TTC549 (cell line): ENCODE measurements around the gene LRTM2.

Source experiments
- FAIRE-seq: peaks from 2 replicates; lab custom pipeline; 2012; peaks lifted over from hg19 to GRCh38; lab: Jason Lieb, UNC

Gene LRTM2

DNA sequence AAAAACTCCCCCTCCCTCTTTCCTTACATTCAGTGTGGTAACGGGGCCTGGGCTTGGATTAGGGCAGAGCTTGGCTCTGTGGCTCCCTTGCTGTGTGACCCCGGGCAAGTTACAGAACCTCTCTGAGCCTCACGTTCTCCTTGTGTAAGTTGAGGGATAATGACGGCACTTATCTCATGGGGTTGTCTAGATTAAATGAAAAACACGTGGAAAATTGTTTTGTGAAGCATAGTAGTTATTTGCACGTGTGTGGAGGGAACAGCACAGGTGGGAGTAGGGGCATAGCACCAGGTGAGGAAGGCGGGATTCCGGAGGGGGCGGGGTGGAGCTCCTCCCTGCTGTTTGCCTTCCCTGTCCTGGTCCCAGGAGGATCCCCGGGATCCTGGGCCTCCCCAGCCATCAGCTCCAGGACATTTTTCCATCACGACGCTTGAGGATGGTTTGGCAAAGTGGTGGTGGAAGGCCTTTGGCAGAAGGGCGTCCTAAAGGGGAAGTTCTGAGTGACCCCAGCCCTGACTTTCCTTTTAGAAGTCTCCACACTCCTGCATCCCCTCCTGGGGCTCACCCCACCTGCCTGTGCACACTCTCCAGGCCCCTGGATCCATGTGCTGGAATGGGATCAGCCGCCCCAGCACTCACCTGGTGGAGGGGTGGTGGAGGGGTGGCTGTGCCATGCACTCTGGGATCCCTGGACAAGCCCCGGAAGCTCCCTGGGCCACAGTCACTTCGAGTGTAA is 22.7 kb downstream of the LRTM2 start:
- FAIRE-seq, result no peak

DNA sequence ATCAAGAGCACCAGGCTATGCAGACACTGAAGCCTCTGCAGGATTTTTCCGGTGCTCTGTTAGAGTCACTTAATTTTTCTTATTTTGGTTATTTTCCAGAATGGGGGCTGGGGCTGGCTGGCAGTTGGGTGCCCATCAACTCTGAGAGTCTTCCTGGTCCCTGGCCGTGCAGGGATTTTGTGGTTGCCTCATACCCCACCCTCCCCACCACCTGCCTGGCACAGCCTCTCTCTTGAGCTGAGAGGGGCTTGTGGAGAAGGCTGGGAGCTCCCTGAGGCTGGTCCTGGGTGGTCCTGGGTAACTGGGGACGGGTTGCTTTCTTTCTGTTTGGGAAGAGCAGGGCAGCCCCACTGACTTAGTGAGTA is 23.3 kb downstream of the LRTM2 start:
- FAIRE-seq, result no peak

DNA sequence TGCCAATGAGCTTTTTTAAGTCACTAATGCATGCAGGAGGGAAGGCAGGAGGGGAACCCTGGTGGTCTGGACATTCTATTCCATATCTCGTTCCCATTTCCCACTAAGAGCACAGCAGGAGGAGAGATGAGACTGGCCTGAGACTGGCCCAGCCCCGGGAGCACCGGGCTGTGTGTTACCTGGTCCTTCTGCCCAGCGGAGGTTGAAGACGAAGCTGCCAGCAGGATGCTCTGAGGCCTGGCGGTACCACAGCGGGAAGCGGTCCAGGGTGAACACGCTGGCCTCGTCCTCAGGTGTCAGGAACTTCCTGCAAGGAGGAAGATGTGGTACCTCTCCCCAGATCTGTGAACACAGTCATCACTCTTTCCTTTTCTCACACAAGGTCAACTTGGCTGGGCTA is 23.9 kb downstream of the LRTM2 start:
- FAIRE-seq, result no peak

DNA sequence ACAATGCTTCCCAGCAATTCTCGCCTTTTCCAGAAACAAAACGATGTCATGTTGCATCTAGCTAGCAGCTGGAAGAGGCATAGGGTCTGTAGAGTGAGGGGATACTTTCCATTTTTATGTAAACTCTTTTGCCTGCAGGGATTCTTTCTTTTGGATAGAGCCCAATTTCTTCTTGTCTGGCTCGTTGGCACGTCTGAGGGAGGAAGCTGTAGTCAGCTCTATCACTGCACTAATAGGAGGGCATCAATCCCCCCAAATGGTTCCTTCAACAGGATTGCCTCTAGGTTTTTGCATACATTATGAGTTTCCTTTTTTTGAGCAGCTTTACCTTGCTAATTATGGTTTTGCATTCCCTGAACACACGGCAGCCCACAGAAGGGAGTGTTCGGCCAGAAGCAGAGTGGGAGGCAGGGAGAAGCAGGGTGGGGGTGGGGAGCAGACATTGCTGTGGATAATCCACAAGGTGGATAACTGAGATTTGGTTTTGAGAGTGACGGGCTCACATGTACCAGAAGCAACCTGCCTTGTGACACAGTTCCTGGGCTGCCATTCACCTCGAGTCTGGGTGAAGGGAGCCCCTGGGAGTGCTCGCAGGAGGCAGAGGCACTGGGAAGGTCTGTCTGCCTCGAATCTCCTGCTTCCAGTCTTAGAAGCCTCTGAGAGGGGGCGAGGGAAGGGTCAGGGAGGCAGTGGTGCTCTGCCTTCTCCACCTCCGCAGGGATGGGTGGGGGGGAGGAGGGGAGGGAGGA is 24.5 kb downstream of the LRTM2 start:
- FAIRE-seq, result no peak

DNA sequence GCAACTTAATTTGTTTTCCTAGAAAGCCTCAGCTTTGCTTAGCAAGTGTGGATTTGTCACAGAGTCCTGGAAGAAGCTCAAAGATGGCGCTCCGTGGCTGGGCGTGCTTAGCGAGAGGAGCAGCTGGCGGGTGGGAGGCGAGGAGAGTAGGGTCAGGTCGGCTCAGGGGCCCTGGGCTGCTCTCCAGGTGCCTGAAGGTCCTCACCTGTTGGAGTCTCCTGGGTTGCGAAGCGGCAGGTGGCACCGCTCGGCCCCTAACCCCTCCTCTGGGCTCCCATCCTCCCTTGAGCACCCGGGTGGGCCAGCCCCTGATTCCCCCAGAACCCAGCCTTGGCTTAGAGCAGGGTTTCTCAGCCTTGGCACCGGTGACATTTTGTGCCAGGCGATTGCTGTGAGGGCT is 25.1 kb downstream of the LRTM2 start:
- no peak for FAIRE-seq

DNA sequence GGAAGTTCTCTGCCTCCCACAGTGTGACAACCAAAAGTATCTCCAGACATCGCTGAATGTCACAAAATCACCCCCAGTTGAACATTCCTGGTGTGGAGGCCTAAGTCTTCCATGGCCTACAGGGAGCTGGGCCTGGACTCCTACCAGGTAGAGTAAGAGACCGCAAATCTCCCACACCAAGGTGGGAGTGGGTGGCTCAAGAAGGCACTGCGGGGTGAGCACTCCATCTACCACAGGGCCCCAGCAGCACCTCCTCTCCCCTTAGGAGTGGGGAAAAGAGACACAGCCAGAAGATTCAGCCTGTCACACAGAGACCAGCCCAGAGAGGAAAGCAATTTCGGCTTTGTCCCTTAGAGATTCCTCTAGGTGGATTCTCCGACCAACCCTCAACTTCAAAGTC is 25.5 kb downstream of the LRTM2 start:
- FAIRE-seq, result no peak

DNA sequence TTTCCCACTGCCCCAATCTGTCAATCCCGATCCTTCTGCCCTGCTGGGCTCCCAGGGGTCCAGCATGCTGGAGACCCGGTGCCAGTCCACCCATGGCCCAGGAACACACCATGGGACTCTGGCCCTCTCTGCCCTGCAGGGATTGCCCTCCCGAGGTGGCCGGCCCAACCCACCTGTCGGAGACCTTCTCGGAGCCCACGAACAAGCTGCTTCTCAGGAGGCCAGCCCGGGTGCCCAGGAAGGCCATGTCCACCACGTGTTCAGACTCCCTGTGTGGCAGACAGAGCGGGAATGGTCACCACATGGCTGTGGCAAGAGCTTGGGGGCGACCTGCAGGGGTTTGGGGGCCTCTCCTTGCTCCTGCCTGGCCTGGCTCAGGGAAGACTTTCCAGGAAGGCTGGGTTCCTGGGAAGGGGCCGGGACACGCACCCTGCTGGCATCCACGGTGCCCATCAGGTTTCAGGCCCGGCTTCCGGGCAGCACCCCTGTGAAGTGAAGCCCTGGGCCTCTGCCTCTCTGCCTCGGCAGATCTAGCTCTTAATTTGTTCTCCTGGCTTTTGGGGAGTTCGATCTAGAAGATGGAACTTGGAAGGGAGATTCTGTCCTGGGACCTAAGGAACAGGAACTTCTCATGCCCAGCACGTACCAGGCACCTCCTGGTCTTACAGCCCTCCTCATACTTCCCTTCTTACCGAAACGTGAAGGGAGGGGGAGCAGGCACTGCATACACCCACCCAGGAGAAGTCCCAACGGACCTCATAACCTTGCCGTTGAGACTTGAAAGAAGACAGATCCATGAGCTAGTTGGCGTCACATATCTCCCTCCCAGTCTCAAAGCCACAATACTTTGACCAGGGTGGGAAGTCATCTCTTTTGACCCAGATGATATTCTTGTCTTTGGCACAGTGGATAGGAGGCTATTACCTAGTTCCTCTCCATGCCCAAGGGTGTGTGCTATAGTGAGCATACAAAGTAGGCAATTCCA is 26.3 kb downstream of the LRTM2 start:
- FAIRE-seq, result no peak

DNA sequence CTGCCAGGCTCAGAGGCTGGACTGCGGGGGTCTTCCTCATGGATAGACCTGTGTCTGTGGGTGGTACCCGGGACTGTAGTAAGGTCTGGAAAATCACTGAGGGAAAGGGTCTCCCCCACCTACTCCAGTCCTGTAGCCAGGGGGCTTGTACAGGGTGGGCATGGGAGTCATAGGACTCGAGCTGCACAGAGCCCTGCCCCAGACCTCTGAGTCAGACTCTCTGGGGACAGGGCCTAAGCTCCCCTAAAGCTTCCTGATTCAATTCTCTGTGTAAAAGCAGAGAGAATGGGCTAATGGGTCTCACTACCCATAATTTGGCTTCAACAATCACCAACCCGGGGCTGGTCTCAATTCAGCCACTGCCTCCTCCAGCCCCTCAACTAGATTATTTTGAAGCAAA is 27.0 kb downstream of the LRTM2 start:
- FAIRE-seq, result no peak

DNA sequence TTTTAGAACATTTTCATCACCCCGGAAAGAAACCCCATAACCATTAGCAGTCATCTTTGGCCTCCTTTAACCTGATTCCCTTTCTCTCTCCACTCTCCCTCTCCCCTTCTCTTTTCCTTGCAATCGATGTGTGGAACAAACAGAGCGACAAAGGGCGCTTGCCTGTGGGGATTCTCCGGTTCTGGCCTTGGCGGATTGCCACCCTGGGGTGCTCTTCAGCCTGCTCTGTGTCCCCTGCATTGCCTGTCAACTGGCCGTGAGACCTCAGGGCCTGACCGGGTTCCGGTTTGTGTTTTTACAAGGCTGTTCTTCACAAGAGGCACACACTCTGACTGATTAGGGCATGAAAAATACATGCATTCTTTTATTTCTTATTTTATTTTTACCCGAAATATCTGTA is 27.8 kb downstream of the LRTM2 start:
- no peak for FAIRE-seq

DNA sequence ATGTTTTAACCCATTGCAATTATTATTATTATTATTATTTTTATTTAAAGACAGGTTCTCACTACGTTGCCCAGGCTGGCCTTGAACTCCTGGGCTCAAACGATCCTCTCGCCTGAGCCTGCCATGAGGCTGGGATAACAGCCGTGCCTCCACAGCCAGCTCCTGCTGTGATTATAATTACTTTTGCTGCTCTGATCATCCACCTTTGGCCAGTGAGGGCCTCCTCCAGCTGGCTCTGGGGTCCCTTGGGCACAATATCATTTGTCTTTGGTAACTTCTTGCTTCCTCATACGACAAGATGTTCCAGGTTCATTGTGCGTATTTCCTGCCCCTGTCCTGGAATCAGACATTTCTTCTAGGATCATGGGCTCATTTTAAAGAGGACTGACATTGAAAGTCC is 28.4 kb downstream of the LRTM2 start:
- no peak for FAIRE-seq

DNA sequence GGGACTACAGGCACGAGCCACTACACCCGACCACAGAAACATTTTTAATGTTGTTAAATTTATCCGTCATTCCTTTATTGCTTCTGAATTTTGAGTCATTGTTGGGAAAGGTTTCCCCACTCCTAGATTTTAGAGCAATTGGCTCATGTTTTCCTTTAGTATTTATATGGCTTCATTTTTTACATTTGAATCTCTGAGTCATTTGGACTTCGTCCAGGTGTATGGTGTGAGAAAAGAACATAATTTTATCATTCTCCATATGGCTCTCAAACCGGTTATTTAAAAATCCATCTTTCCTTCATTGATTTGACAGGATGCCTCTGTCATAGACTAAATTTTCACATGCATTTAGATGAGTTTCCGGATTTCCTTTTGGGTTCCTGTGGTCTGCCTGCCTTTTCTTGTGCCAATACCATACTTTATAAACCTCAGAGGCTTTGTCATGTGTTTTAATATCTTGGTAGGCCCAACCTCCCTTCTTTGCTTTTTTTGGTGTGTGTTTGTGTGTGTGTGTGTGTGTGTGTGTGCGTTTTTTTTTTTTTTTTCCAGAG is 30.9 kb downstream of the LRTM2 start:
- no peak for FAIRE-seq

DNA sequence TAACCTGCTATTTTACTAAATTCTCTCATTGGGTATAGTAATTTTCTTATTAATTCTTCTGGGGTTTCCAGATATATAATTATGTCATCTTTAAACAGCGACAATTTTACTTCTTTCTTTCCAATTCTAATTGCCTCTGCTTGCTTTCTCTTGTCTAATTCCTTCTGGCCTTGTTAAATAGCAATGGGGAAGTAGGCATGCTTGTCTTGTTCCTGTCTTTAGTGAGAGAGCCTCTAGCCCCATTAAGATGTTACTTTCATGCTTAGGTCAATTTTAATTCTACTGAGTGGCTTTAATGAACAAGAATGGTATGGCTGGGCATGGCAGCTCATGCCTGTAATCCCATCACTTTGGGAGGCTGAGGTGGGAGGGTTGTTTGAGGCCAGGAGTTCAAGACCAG is 31.7 kb downstream of the LRTM2 start:
- FAIRE-seq, result no peak

DNA sequence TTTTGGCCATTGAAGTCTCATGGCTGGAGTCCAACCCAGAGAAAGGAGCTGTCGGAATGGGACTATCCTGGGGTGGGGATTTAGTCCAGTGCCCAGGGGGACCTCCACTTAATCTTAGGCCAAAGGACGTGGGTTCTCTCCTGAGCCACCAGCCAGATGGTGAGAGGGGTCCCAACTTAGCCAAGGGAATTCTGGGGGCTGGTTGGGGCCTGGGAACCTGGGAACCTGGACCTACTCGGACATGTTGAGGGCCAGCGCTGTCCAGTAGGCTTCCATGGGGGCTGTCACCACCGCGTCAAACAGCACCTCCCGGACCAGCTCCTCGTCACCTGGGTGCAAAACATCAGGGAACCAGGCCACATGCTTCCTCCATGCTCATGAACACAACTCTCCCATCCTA is 33.4 kb downstream of the LRTM2 start:
- FAIRE-seq, result no peak

DNA sequence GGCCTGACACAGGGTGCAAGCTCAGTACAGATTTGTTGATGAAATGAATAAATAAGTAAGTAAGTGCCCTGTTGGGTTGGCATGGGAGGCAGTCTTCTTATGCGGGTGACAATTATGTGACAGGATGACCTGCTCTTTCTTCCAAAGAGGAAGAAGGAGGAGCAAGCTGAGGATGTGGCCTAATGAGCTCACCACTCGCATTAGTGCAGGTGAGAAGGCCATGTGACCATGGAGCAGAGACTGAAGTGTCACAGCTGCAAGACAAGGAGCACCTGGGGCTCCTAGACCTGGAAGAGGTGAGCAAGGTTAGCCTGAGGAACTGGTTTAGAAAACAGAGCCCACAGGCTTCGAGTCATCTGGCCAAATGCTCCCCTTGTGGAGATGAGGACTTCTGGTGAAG is 34.9 kb downstream of the LRTM2 start:
- no peak for FAIRE-seq

DNA sequence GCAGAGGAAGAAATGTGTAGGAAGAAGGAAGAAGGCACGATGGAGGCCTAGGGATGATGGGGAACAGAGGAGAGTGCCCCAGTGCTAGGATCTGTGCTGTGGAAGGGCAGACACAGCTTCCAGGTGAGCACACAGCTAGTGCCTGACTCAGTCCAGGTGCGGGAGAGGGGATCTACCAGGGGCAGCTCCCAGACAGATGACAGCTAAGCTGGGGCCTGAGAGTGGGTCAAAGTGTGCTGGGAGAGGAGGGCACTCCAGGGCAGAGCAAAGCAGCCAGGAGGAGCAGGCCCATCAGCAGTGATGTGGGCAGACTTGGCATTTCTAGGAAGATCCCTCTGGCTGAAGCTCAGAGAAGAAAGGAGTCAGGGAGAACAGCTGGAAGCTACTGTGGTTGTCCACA is 36.7 kb downstream of the LRTM2 start:
- no peak for FAIRE-seq

DNA sequence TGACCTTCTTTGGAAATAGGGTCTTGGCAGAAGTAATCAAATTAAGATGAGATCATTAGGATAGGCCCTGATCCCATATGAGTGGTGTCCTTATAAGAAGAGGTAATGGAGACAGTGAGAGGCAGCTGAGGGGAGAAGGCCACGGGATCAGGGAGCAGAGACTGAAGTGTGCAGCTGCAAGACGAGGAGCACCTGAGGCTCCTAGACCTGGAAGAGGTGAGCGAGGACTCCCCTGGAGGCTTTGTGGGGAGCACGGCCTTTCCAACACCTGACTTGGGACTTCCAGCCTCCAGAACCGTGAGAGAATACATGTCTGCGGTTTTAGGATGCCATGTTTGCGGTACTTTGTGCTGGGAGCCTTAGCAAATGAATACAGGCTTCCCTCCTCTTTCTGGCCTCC is 37.5 kb downstream of the LRTM2 start:
- no peak for FAIRE-seq

DNA sequence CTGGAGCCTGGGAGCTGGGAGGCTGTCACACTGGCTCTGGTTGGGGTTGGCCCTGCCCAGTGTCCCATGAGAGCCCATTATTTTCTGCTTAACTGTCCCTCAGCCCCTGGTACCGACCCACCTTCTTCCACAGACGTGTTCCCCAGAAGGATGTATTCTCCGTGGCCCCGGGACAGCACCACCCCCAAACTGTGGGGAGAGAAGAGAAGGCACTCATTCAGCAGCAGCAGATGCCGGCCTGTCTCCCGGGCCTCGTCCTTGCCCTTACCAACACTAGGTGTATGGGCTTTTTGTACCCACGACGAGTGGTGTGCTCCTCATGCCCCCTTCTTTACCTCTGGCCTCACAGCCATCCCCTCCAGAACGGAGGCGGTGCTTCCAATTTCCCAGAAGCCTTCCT is 38.1 kb downstream of the LRTM2 start:
- FAIRE-seq, result no peak

DNA sequence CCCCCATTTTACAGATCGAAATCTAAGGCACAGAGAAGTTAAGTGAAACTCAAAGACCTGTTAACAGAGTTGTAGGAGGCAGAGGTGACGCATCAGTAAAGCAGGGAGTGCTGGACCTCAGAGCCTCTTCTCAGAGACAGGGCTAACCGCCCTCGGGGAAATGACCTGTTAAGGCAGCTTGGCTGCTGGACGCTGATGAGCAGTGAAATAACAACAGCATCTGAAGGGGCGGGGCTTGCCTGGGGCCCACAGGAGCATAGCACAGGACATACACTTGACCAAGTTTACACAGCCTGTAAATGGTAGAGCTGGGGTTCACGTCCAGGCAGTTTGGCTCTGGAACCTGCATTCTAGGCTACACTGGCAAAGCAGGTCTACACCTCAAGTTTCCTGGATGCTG is 39.3 kb downstream of the LRTM2 start:
- FAIRE-seq, result no peak

DNA sequence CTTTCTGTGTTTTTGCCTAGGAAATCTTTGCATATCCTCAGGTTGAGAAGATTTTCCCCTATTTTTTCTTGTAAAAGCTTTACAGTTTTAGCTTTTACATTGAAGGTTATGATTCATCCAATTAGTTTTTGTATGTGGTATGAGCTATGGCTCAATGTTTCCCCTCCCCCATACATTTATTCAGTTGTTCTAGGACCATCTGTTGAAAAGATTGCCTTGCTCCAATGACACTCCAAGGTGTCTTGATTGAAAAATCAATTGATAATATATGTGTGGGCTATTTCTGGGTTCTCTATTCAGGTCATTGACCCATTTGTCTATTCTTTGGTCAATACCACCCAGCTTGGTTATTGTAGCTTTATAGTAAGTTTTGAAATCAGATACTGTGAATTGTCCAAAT is 42.6 kb downstream of the LRTM2 start:
- no peak for FAIRE-seq

DNA sequence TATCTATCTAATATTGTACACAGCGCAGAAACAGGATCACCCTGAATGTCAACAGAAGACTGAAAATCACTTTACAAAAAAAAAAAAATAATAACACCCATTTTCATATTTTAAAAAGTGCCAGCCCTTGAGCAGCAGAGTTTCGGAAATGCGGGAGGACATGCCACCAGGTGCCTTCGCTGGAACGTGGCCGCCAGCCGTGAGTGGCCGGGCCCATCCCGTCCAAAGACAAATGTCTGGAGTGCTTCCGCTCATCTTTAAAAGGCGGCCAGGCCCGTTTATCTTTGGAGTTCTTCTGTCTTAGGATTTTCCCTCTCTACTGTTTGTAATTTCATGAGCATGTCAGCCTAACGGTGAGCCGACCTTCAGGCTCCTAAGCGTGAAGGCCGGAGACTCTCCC is 43.5 kb downstream of the LRTM2 start:
- no peak for FAIRE-seq

DNA sequence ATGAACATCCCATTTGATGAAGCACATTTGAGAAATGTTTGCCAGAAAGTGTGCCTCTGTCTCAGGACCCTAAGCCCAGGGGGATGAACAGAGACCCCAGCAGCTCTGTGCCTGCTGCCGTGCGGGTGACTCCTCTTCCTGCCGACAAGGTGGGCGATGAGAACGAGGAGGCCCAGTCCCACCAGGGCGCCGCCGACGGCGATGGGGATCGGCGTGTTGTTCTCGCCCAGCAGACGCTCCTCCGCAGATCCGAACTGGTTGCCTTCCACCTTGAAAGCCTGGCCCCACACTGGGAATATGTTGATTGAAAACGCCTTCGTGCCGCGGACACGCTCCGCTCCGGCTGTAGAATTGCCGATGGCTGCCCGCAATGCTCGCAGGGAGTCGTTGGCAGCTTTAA is 44.1 kb downstream of the LRTM2 start:
- FAIRE-seq, result no peak

DNA sequence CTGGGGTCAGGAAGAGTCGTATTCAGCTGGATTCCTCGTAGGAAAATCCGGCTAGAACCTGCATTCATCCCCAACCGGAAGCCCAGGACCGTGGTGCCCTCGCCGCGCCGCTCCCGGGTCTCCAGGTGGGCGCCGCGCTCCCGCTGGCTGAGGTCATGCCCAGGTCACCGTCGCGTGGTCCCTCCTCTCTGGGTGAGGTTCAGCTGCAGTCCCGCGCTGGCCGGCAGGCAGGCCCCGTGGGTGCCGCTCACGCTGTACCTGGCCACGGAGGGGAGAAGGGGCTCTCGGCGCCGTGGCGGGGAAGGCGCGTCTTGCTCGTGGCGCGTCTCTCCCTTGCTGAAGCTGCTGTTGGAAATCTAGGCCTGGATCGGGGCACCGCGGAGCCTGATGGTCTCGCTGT is 44.5 kb downstream of the LRTM2 start:
- no peak for FAIRE-seq
